Endothelial cell of umbilical vein (primary cell): Measurements from ENCODE around the gene POLR1B. TPM values are rescaled to one million over a fixed set of nuclear protein-coding genes. Genes with fewer than 3 reads are reported as not detected.

Source experiments
- BruUV-seq: library from RNA; stranded (reverse); fragments of 400-500 nt; replicated peaks from 2 replicates; lab custom pipeline; 2021; lab: Mats Ljungman, UMichigan
- CTCF ChIA-PET: fragments of 300-600, 350-600 bp; sonication (Branson Sonifier 250); formaldehyde crosslinking; loops from one replicate; lab custom pipeline; 2021; ENCODE audit warnings: antibody characterized with exemption, inconsistent platforms; lab: Charles Lee
- POLR2A ChIA-PET: fragments of 300-600, 350-600 bp; sonication (Branson Sonifier 250); formaldehyde crosslinking; loops from one replicate; lab custom pipeline; 2021; ENCODE audit warnings: antibody characterized with exemption, inconsistent platforms; lab: Charles Lee
- DNase-seq: peaks from one replicate; pipeline ENCODE4 v3.0.0-alpha.2; 2011; ENCODE audit warnings: low read depth, low spot score
- FAIRE-seq: peaks from 2 replicates; lab custom pipeline; 2011; peaks lifted over from hg19 to GRCh38; lab: Jason Lieb, UNC
- H2AFZ ChIP-seq: 2 replicates; pipeline ENCODE4 v1.6.0; 2012; ENCODE audit warnings: low read depth, low read length, control low read depth, inconsistent platforms
- H3K27ac ChIP-seq: 2 replicates; pipeline ENCODE4 v1.5.1; 2011; ENCODE audit warnings: low read depth, mild to moderate bottlenecking, control low read depth, low read length, moderate library complexity; ENCODE audit not compliant: insufficient read depth
- H3K27me3 ChIP-seq, 2 experiments: 2 replicates each; pipeline versions ENCODE4 v1.6.0 to v1.6.1; 2011; ENCODE audit warnings: low read length in 2 of 2, mixed read lengths in 1 of 2; ENCODE audit not compliant: control insufficient read depth in 2 of 2, insufficient read depth in 2 of 2
- H3K36me3 ChIP-seq, 2 experiments: 2 replicates in 1 of 2; 3 replicates in 1 of 2; pipeline ENCODE4 v1.5.1; 2011; ENCODE audit warnings: low read length in 2 of 2, mild to moderate bottlenecking in 1 of 2, moderate library complexity in 1 of 2; ENCODE audit not compliant: control insufficient read depth in 2 of 2, insufficient read depth in 2 of 2; ENCODE audit errors: extremely low read depth in 1 of 2
- H3K4me1 ChIP-seq: 3 replicates; pipeline ENCODE4 v1.5.1; 2011; ENCODE audit warnings: mild to moderate bottlenecking, low read length; ENCODE audit not compliant: control insufficient read depth, insufficient read depth; ENCODE audit errors: extremely low read depth
- H3K4me2 ChIP-seq: 2 replicates; pipeline ENCODE4 v1.6.1; 2011; ENCODE audit warnings: low read length, control low read depth, mixed read lengths; ENCODE audit not compliant: insufficient read depth
- H3K4me3 ChIP-seq, 3 experiments: fragments of 200-600 bp in 1 of 3; sonication (generic), shearing (Covaris generic) in 1 of 3; replicated peaks in 1 of 3; 2 replicates each; pipeline ENCODE4 v1.5.1; 2011 to 2016; ENCODE audit warnings: control low read depth in 3 of 3, low read length in 3 of 3, mild to moderate bottlenecking in 2 of 3, inconsistent platforms in 1 of 3, low read depth in 1 of 3, moderate library complexity in 1 of 3; ENCODE audit not compliant: insufficient read depth in 1 of 3
- H3K79me2 ChIP-seq: 2 replicates; pipeline ENCODE4 v1.6.0; 2012; ENCODE audit warnings: low read length, inconsistent platforms; ENCODE audit not compliant: control insufficient read depth, insufficient read depth
- H3K9ac ChIP-seq: replicated peaks from 2 replicates; pipeline ENCODE3; 2011; ENCODE audit warnings: low read length, control low read depth; ENCODE audit not compliant: insufficient read depth; ENCODE audit errors: extremely low read depth
- H3K9me1 ChIP-seq: replicated peaks from 3 replicates; pipeline ENCODE4 v1.6.0; 2011; ENCODE audit warnings: mild to moderate bottlenecking, low read length; ENCODE audit not compliant: control insufficient read depth, insufficient read depth; ENCODE audit errors: extremely low read depth
- H3K9me3 ChIP-seq: replicated peaks from 2 replicates; pipeline ENCODE4 v1.5.1; 2012; ENCODE audit warnings: low read length, inconsistent platforms; ENCODE audit not compliant: control insufficient read depth, insufficient read depth
- H4K20me1 ChIP-seq: replicated peaks from 2 replicates; pipeline ENCODE3; 2011; ENCODE audit warnings: mild to moderate bottlenecking, low read length; ENCODE audit not compliant: control insufficient read depth, insufficient read depth; ENCODE audit errors: extremely low read depth
- CTCF ChIP-seq, 2 donors: IDR thresholded peaks; 1 replicate in 1 of 2; 2 replicates in 1 of 2; pipeline ENCODE4 v1.5.1; 2011; ENCODE audit warnings: low read length in 2 of 2, mild to moderate bottlenecking in 2 of 2, moderate library complexity in 2 of 2, control low read depth in 1 of 2, inconsistent platforms in 1 of 2, low read depth in 1 of 2; ENCODE audit not compliant: insufficient read depth in 1 of 2; ENCODE audit errors: extremely low read depth in 1 of 2
- EZH2 ChIP-seq: IDR thresholded peaks from 2 replicates; pipeline ENCODE4 v1.6.1; 2012; ENCODE audit warnings: borderline replicate concordance, low read depth, mild to moderate bottlenecking, moderate library complexity, low read length, inconsistent platforms; ENCODE audit not compliant: severe bottlenecking
- GATA2 ChIP-seq: IDR thresholded peaks from 2 replicates; pipeline ENCODE4 v1.7.0; 2011; ENCODE audit warnings: low read depth, mild to moderate bottlenecking, moderate library complexity, mixed read lengths, low read length; ENCODE audit not compliant: insufficient read length, insufficient read depth
- JUN ChIP-seq: IDR thresholded peaks from 2 replicates; pipeline ENCODE4 v1.6.1; 2011; ENCODE audit warnings: borderline replicate concordance, low read depth; ENCODE audit not compliant: insufficient read length, insufficient read depth
- MAX ChIP-seq: IDR thresholded peaks from 2 replicates; pipeline ENCODE4 v1.6.1; 2011; ENCODE audit not compliant: insufficient read depth, insufficient read length
- MYC ChIP-seq: IDR thresholded peaks from one replicate; pipeline ENCODE4 v1.6.1; 2011; ENCODE audit warnings: mild to moderate bottlenecking, low read depth, low read length
- POLR2AphosphoS5 ChIP-seq: IDR thresholded peaks from 2 replicates; pipeline ENCODE4 v1.6.1; 2012; ENCODE audit warnings: low read depth, mild to moderate bottlenecking, control low read depth, low read length, moderate library complexity; ENCODE audit not compliant: insufficient read depth
- dilution Hi-C: fragments of 300-500 bp; cut with MboI; formaldehyde crosslinking; loops from one replicate; pipeline ENCODE4 v1.15.0; 2019; ENCODE audit warnings: low sequenced_read_pairs; ENCODE audit not compliant: extremely low pct_ligation_motif_present
- intact Hi-C: fragments of 100-400 bp; cut with micrococcal nuclease; formaldehyde crosslinking; loops from one replicate; pipeline ENCODE4 v1.10.0; 2022
- polyA plus RNA-seq, 4 experiments: library from polyadenylated mRNA; depleted of rRNA in 3 of 4; stranded (reverse) in 3 of 4; unstranded in 1 of 4; fragments of >200 nt; gene quantifications; 2 replicates each; pipeline versions ENCODE4 v1.2.1 to v1.2.3, GENCODE V29; 2011 to 2012; ENCODE audit warnings: missing spikeins in 1 of 4
- total RNA-seq: library from RNA; stranded (reverse); gene quantifications from 2 replicates; pipeline ENCODE4 v1.2.3, GENCODE V29; 2021

The POLR1B gene
- total and polyA plus RNA-seq, 2 donors (not counting 3 experiments of a cell fraction or from before 2014, with no cell fraction given): 12.2 to 28.9 TPM

- H3K27ac ChIP-seq: peak overlapping the region; percentile 91
- no peaks in the 10 kb centered on the region for H4K20me1 ChIP-seq
- H3K27me3 ChIP-seq: no peaks in the 10 kb centered on the region
- no TSS peak for BruUV-seq
- no peak overlapping the region for H3K4me3 ChIP-seq
- no peaks in the 10 kb centered on the region for H3K9me3 ChIP-seq
- TF ChIP-seq JUN: no peak
- TF ChIP-seq EZH2: no peak
- no peak for TF ChIP-seq MAX
- no peak for TF ChIP-seq MYC
- TF ChIP-seq GATA2: no peak
- dilution Hi-C loops (no loop called here), intact Hi-C loops (loop anchor here (1.0 to 5.0 kb wide), 5 partner anchors 25 to 187 kb away; no protein-coding TSS in a partner anchor)
- H3K4me1 ChIP-seq: peaks cover 63% of the 10 kb centered on the region
- H3K9ac ChIP-seq: no peak overlapping the region
- no peak overlapping the region for H3K4me2 ChIP-seq
- FAIRE-seq (no peak), DNase-seq (no peak)
- H3K9me1 ChIP-seq: no peaks in the 10 kb centered on the region
- POLR2A ChIA-PET: interaction anchor here (0.6 to 3.5 kb wide), 2 partner anchors 20 to 28 kb away, joined by 6 to 43 read pairs; partner anchors contain the start of gene SLC20A1
- no peaks in the 10 kb centered on the region for H3K36me3 ChIP-seq
- H2AFZ ChIP-seq: peak overlapping the region; percentile 58
- no peaks in the 10 kb centered on the region for H3K79me2 ChIP-seq
- CTCF ChIA-PET: interaction anchor here (0.9 to 8.9 kb wide), 14 partner anchors 8 to 102 kb away, joined by 3 to 171 read pairs (median 16); partner anchors contain the start of gene SLC20A1
These were observed 83.3 kb downstream of the POLR1B start for GRCh38 chr2:112625474-112626114.

- no peaks in the 10 kb centered on the region for H3K79me2 ChIP-seq
- intact Hi-C loops (loop anchor here (1.0 to 5.0 kb wide), 9 partner anchors 15 to 186 kb away; partner anchors contain the start of genes CHCHD5 and SLC20A1), dilution Hi-C loops (no loop called here)
- H3K9me1 ChIP-seq: no peaks in the 10 kb centered on the region
- H3K27ac ChIP-seq: peak overlapping the region; percentile 91
- peak overlapping the region in 1 of 3 experiments; percentile 14 for H3K4me3 ChIP-seq
- peak overlapping the region; percentile 40 for H2AFZ ChIP-seq
- POLR2A ChIA-PET: interaction anchor here (3.5 kb wide), 1 partner anchor 19 kb away, joined by 43 read pairs; the partner anchor contains the start of gene SLC20A1
- peak; percentile 86 for DNase-seq
- CTCF ChIA-PET: interaction anchor here (0.6 to 8.9 kb wide), 25 partner anchors 15 to 315 kb away, joined by 3 to 171 read pairs (median 5); partner anchors contain the start of genes CHCHD5, NT5DC4 and SLC20A1
- no peaks in the 10 kb centered on the region for H4K20me1 ChIP-seq
- H3K9me3 ChIP-seq: no peaks in the 10 kb centered on the region
- H3K27me3 ChIP-seq: no peaks in the 10 kb centered on the region
- TF ChIP-seq CTCF (IDR thresholded peaks at IDR 0.05; ENCODE audit: extremely low read depth in 1 of 2, insufficient read depth in 1 of 2, low read depth in 1 of 2, low read length in 2 of 2): peak; percentile 93
- no peak for TF ChIP-seq POLR2AphosphoS5
- H3K4me1 ChIP-seq: peaks cover 73% of the 10 kb centered on the region
- peak overlapping the region; percentile 69 for H3K4me2 ChIP-seq
- no TSS peak for BruUV-seq
- H3K36me3 ChIP-seq: no peaks in the 10 kb centered on the region
- H3K9ac ChIP-seq: peak overlapping the region; percentile 64
- peak; percentile 60 for FAIRE-seq
These were observed 84.4 kb downstream of the POLR1B start for GRCh38 chr2:112626604-112627059.
